ENCODE data around the gene IL16.

Gene IL16

GRCh38 chr15:81295486-81296121, 98.9 kb downstream of the IL16 start:
- DNase-seq (ENCODE audit: low spot score), result no peak

- DNase-seq (ENCODE audit: low spot score), result no peak
Measured at GRCh38 chr15:81296186-81296585, 99.5 kb downstream of the IL16 start.

DNA sequence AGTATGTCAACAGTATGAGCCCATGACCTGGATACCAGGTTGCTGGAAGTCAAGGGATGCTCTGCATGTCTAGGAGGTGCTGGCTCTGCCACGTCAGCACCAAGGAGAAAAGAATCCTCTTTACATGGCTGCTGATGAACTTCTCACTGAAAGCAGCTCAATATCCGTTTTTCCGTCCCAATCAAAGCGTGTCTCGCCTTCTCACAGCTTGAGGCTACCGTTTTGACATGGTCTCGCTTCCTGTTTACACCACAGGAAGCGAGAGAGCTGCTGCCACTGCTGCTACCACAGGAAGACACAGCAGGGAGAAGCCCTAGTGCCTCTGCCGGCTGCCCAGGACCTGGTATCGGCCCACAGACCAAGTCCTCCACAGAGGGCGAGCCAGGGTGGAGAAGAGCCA, 100.0 kb downstream of the IL16 start:
- DNase-seq (ENCODE audit: low spot score), result peak; percentile 80

DNA sequence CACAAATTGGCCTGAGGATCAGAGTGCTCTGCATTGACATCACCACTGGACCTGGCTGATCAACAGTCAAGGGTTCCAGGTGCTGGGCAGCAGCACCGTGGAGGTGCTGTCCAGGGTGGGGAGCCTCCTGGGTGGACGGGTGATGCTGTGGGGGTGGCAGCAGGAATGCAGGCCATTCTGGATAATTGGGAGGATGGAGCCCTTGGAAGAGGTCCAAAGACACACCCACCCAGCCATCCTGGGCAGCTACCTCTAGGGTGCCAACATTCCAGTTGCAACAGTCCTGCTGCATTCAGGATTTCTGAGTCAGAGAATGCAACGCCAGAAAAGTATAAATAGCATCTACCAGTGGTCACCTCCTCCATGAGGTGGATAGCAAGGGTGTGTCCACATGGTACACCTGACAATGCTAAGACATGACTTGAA, 100.5 kb downstream of the IL16 start:
- no peak for DNase-seq (ENCODE audit: low spot score)

- peak; percentile 46 for DNase-seq (ENCODE audit: low spot score)
Measured at GRCh38 chr15:81297603-81298575, 101.2 kb downstream of the IL16 start.

GRCh38 chr15:81298611-81299010, 101.9 kb downstream of the IL16 start:
- no peak for DNase-seq (ENCODE audit: low spot score)

DNA sequence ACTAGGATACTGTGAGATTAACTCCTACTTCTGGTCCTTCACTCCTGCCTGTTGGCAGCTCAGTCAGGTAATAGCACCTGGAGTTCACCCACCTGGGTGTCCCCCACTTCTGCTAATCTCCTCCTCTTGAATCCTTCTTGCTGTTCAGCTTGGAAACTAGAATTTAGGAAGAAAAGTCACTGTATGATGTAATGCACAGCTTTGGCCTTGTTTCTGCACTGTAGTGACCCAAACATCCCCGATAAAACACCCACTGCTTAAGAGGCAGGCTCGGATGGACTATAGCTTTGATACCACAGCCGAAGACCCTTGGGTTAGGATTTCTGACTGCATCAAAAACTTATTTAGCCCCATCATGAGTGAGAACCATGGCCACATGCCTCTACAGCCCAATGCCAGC, 102.5 kb downstream of the IL16 start:
- no peak for DNase-seq (ENCODE audit: low spot score)

GRCh38 chr15:81299630-81300273, 103.1 kb downstream of the IL16 start:
- DNase-seq (ENCODE audit: low spot score), result no peak

- no peak for DNase-seq (ENCODE audit: low spot score)
Measured at GRCh38 chr15:81301385-81301784, 104.7 kb downstream of the IL16 start.

- no peak for DNase-seq (ENCODE audit: low spot score)
Measured at GRCh38 chr15:81301815-81302399, 105.2 kb downstream of the IL16 start.

DNA sequence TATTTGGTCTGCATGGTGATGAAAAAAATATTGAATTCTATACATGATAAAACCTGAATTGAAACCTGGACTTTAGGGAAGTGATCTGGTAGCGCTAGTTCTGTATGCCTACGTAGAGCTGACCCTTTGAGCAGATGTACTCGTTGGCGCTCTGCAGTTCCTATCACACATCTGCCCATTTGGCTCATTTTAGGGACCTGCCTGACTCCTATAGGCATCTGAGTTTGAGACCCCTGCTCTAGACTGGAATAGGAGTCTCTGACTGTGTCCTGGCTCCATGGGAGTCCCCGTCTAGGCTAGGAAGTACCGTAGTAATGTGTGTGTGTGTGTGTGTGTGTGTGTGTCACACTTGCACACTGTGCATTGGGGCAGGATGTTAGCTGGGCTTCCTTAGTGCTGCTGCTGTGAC, 106.0 kb downstream of the IL16 start:
- DNase-seq (ENCODE audit: low spot score), result no peak

GRCh38 chr15:81303244-81304225, 106.9 kb downstream of the IL16 start:
- peak; percentile 38 for DNase-seq (ENCODE audit: low spot score)

DNA sequence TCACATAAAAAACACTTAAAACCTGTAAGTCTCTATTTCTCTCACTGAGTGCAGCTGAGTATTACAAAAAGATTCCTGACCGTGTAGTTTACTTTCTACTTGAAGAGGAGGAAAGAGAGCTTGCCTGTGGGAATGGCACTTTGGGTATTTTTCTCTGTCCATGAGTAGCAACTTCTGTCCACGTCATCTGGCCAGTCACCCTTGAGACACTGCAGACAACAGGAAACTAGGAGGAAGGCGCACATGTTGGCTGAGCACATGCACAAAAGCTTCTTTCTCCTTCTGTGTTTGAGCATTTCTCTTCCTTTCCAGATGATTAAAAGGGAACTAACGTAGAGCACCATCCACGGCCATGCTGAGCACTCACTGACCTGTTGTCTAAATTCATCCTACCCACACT, 107.5 kb downstream of the IL16 start:
- DNase-seq (ENCODE audit: low spot score), result no peak

GRCh38 chr15:81308260-81308659, 111.6 kb downstream of the IL16 start:
- no peak for DNase-seq (ENCODE audit: low spot score)

- DNase-seq (ENCODE audit: low spot score), result no peak
Measured at GRCh38 chr15:81309647-81310450, 113.2 kb downstream of the IL16 start.

GRCh38 chr15:81310480-81310879, 113.8 kb downstream of the IL16 start:
- no peak for DNase-seq (ENCODE audit: low spot score)

DNA sequence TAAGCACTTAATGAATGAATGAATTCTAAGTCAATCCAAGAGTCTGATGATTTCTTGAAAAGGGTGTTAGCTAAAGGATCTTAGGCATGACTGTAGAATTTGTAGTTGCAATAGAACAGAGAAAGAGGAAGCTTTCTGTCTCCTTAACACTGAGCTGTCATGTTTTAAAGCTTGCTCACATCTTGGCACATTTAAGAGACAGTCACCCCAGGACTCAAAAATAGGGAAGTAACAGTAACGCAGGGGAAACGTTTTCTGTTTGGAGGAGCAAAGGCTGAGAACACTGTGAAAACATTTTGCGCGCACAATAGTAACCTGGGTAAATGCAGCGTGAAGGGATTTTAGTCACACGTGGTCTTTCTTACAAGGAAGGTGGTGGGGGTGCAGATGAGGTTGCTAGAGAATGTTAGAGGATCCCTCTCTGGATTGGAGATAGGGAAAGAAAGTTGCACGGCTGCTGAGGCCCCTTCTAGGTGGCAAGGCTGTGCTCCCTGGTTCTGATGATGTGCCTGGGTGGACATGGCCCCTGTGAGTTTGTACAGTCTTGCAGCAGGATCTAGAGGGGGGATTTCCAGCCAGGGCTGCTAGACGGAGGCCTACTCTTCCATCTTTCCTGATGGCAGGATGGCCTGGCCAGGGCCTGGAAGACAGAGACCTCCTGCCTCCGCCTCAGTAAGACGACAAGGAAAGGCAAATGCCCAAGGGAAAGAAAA, 115.2 kb downstream of the IL16 start:
- no peak for DNase-seq (ENCODE audit: low spot score)

GRCh38 chr15:81312790-81313543, 116.3 kb downstream of the IL16 start:
- DNase-seq (ENCODE audit: low spot score), result no peak

DNA sequence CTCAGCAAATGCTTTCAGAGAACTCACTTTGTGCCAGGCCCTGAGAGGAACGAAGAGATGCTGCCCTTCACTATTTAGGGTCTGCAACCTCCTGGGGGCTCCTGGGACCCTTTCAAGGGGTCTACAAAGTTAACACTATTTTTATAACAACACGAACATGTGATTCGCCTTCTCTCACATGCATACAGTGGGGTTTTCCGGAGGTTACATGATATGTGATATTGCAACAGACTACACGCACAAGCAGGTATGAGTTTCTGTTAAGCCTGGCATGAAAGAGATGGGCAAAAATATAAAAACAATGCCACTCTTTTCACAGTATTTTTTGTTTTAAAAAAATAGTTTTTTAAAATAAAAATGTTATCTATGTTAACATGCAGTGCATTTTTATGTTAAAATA, 117.0 kb downstream of the IL16 start:
- DNase-seq (ENCODE audit: low spot score), result no peak
